Ammon's horn (tissue), 1 donor: ENCODE results near the gene SYNJ2.

Source experiments
- DNase-seq: peaks from one replicate; pipeline ENCODE4 v3.0.0-alpha.2; 2016; ENCODE audit warnings: low spot score

Gene SYNJ2

GRCh38 chr6:158011478-158011920 is 29.8 kb downstream of the SYNJ2 start:
- DNase-seq = peak; percentile 87

GRCh38 chr6:158011980-158012566 is 30.4 kb downstream of the SYNJ2 start:
- no peak for DNase-seq

GRCh38 chr6:158013904-158014504 is 32.3 kb downstream of the SYNJ2 start:
- DNase-seq = no peak

GRCh38 chr6:158014505-158015187 is 33.0 kb downstream of the SYNJ2 start:
- no peak for DNase-seq

DNA sequence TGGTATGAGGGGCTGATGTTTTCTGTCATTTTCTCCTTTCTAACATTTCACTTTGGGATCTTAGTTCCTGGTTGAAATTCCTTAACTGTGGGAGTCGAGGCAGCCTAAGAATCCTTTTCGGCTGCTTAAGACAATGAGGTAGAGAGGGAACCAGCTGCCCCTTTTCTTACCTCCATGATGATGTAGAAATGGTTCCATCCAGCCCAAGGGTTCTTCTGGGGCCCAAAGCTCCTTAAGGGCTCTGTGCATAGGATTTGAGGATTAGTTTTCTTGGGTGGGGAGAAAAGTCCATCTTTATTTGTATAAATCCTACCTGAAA is 33.5 kb downstream of the SYNJ2 start:
- no peak for DNase-seq

GRCh38 chr6:158016571-158017383 is 35.1 kb downstream of the SYNJ2 start:
- peak; percentile 56 for DNase-seq

DNA sequence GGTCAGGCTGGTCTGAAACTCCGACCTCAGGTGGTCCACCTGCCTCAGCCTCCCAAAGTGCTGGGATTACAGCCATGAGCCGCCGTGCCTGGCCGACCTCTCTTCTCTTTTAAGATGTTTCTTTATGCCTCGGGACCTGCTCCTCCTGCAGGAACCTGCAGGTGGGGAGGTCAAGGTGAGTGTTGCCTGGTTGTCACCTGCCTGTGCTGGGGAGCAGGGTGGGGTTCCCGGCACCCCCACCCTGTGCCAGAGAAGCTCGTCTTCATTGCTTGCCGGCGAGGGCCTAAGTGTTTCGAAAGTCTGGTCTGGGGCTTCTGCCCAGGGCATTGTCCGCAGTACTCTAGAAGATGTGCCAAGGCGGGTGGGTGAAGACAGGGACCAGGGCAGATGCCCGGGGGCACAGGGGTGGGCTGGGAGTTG is 36.0 kb downstream of the SYNJ2 start:
- DNase-seq = no peak

DNA sequence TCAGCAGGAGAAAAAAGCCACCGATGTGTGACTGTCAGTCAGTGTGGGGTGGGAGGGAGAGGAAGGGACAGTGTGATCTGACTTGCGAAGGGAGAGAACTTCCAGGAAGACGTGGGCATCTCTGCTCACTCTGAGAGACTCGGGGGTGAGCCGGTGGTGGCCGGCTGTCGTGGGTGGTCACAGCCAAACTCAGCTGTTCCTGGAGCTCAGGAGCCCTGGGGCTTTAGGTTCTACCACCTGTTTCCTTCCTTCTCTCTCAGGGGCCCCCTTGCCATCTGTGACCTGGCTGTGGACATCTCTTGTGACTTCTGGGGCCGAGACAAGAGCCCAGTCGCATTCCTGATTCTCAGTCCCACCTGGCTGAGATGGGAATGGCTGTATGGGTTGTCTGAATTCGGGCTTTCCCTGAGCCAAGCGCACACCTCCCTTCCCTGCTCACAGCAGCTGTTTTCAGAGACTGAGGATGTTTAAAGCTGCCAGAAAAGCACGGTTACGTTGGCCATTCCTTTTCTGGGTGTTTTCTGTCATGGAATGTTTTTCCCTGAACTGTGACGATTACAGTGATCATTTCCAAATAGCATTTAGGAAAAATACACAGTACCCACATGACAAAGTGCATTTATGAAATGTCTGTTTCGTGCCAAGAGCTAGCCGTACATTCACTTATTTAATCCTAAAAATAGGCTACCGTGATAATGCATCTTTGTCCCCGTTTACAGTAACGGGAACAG is 36.5 kb downstream of the SYNJ2 start:
- no peak for DNase-seq

DNA sequence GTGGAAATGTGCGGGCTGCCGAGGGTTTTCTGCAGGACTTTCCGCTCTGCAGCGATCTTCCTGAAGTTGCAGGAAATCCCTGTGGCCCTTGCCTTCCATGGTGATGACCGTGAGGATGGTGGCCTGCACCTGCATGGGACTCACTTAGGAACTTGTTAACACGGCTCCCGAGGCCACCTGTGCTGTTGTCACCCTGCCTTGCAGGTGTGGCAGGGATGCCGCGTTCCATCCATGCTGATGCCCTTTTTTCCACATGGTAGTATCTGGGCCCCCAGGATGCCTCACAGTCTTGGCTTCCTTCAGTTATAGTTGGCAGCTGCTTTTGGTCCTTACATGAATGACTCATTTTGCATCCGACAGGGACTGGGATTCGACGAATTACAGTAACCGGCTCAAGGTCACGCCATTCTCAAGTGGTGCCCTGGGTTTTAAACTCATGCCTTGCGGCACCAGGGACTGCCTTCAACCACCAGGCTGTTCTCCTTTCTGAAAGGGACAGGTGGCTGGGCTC is 37.2 kb downstream of the SYNJ2 start:
- DNase-seq = no peak

DNA sequence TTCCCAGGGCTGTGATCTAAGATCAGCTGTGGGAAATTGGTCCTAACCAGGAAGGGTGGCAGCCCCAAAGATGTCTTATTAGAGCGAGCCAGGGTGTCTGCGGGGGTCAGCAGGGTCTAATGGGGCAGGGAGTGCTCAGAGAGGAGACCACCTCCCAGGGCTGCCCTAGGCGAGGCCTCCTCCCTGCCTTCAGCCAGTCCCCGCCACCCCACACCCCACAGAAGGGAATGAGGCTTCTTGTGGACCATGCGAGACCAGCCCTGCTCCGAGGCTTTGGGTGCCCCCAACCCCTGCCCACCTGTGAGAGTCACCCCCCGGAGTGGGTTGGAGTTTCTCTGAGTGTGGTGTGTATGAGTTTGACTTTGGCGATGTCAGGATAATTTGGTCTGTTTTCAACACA is 37.8 kb downstream of the SYNJ2 start:
- no peak for DNase-seq

DNA sequence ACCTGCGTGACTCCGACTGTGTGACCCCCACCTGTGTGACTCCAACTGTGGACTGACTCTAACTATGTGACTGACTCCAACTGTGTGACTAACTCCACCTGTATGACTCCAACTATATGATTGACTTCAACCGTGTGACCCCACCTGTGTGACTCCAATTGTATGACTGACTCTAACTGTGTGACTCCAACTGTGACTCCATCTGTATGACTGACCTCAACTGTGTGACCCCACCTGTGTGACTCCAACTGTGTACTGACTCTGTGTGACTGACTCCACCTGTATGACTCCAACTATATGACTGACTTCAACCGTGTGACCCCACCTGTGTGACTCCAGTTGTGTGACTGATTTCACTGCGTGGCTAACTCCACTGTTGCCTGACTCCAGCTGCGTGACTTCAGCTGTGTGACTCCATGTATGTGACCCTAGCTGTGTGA is 38.6 kb downstream of the SYNJ2 start:
- DNase-seq = no peak

DNA sequence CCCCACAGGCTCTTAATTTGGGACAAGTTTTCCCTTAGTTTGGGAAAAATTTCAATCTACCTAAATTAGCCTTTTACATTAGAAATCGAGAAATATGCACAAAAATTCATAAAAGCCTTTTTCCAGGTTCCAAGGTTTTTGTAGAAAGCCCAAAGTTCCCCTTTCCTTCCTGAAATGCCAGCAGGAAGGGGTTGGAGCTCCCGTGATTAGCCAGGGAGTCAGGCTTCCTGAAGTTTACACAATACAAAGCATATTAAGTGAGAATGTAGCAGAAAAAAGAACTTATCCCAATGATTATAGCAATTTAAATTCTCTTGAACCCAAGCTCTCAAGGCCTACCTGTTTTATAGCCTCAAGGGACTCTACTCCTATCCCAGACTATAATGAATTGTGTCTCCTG is 39.1 kb downstream of the SYNJ2 start:
- no peak for DNase-seq

GRCh38 chr6:158021376-158021775 is 39.7 kb downstream of the SYNJ2 start:
- DNase-seq = no peak

DNA sequence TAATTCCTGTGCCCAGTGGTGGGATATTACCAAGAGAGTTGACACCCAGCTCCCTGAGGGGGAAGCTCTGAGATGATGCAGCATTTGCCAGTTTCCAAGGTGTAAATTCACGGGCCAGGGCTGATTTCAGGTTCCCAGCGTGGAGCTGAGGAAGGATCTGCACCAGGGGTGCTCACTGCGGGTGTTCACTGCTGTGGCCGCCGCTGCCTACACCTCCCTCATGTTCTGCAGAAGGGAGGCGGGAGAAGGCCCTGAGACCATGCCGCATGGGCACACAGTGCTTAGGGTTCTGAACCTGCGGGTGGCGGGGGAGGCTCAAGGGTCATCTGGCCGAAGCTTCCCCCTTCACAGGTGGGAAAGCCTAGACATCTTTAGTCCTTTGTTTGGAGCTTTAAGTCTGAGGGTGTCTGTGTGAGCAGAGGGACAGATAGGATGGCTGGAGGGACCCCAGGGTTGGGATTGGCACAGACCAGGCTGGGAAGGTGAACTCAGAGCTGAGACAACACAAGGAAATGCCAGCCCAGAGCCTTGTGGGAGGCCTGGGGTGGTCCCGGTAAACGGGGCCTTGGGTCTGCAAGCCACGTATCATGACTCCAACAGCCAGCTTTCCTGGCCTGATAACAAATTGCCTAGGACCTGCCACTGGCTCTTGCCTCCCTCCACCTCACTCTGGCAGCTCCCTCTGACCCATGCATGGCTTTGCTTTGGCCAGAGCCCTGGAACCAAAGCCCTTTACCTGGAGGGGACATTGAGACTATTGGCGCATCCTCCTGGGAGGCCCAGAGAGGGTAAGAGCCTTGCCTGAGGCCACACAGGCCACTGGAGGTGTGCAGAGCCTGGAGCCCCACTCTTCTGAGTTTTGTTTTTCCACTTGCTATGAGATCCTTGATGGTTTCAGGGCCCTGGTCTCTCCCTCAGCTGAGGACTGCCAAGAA is 40.4 kb downstream of the SYNJ2 start:
- no peak for DNase-seq

DNA sequence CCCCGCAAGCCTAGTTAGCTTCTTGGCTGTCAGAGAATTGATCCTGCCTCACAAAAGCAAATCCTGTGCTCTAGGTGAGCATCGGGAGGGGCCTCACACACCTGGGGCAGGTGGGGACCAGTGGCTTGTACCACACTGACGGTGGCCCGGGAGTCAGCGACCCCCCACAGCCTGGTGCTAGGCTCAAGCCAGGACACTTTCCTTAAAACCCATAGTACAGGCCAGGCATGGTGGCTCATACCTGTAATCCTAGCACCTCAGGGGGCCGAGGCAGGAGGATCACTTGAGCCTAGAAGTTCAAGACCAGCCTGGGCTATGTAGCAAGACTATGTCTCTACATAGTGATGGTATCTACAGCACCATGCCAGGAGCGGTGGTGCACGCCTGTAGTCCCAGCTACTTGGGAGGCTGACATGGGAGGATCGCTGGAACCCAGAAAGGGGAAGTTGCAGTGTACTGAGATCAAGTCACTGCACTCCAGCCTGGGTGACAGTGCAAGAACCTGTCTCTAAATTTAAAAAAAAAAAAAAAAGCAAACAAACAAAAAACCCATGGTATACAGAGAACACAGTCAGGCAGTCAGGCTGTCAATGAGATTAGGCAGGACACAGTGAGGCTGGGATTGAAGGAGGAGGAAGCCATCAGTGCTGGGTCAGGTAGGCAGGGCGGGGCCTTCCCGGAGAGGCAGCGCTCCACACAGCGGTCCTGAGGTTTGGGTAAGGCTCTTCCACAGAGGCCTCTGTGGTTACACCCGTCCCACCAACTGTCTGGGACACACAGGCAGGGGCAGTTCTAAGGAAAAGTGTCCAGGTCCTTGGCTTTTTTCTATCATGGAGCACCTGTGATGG is 41.3 kb downstream of the SYNJ2 start:
- DNase-seq = no peak

DNA sequence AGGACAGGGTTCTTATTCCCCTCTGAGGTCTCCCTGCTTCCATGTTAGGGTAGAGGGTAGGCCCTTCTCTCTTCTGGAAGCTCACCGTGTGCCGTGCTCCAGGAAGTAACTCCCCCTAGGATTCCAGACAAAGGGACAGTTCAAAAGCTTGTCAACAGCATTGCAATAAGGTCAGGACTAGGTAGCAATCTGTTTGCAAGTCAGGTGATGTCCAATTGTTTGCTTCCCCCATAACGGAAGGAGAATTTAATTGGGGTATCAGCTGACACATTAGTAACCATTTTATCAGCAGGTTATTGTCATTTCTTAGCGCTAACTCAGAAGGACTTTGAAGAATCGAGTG is 41.9 kb downstream of the SYNJ2 start:
- no peak for DNase-seq

DNA sequence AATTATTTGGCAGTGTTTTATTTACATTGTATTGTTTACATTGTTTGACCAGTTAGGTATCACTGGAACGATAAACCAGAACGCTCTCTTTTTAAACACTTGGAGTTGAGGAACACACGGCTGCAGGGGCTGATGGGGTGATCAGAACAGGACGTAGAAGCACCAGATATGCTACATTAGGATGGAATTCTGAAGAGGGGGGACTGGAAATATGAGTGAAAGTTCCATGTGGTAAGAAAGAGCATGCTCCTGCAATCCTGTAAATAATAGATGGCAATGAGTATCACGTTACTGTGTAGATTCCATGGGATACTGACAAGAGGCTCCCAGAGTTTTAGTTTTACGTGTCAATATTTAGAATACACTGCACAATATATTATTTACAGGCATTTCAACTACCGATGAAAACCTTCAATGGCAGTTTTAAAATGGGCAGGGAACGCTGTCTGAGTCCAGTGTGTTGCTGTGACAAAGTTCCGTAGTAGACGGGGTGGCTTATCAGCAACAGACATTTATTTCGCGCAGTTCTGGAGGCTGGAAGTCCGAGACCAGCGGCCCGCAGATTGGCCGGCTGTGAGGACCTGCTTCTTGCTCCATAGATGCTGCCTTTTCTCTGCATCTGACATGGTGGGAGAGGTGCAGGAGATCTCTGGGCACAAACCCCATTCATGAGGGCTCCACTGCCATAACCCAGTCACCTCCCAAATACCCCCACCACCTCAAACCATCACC is 43.1 kb downstream of the SYNJ2 start:
- no peak for DNase-seq

GRCh38 chr6:158026054-158026900 is 44.6 kb downstream of the SYNJ2 start:
- DNase-seq = peak; percentile 75
